Uterus (tissue), 4 donors: ENCODE measurements around the gene HCRTR1. TPM values are rescaled to one million over a fixed set of nuclear protein-coding genes. Genes with fewer than 3 reads are reported as not detected.

Source experiments
- DNase-seq, 2 donors: peaks; one replicate each; pipeline ENCODE4 v3.0.0-alpha.2; 2019 to 2020
- H3K27ac ChIP-seq, 2 donors: fragments of 200-600 bp; sonication (generic); 1 replicate in 1 of 2; 2 replicates in 1 of 2; pipeline ENCODE4 v1.5.1; 2016 to 2018
- H3K27me3 ChIP-seq, 2 donors: fragments of 200-600 bp; sonication (generic); one replicate each; pipeline ENCODE4 v1.5.1; 2018 to 2019; ENCODE audit warnings: control low read depth in 1 of 2
- H3K36me3 ChIP-seq, 2 donors: fragments of 200-600 bp; sonication (generic); one replicate each; pipeline ENCODE4 v1.5.1; 2019; ENCODE audit warnings: control low read depth in 1 of 2
- H3K4me1 ChIP-seq, 2 donors: fragments of 200-600 bp; sonication (generic); one replicate each; pipeline ENCODE4 v1.5.1; 2018 to 2019; ENCODE audit warnings: control low read depth in 1 of 2
- H3K4me3 ChIP-seq, 2 donors: fragments of 200-600 bp; sonication (generic); 1 replicate in 1 of 2; 2 replicates in 1 of 2; pipeline ENCODE4 v1.5.1; 2018 to 2019; ENCODE audit warnings: mild to moderate bottlenecking in 1 of 2
- H3K9me3 ChIP-seq, 2 donors: fragments of 200-600 bp; sonication (generic); one replicate each; pipeline ENCODE4 v1.5.1; 2019; ENCODE audit warnings: control low read depth in 1 of 2
- POLR2A ChIP-seq, 2 donors: fragments of 450-650 bp; IDR thresholded peaks; one replicate each; pipeline ENCODE4 v1.6.1; 2016; ENCODE audit warnings: antibody characterized with exemption in 2 of 2, mild to moderate bottlenecking in 1 of 2, moderate library complexity in 1 of 2
- intact Hi-C: fragments of 100-400 bp; cut with DNase I; formaldehyde crosslinking; loops from one replicate; pipeline ENCODE4 v1.15.1; 2023; ENCODE audit warnings: low total_unique reads
- total RNA-seq, 4 donors: library from RNA; depleted of rRNA in 3 of 4; stranded (reverse); fragments of >200 nt in 3 of 4; gene quantifications; one replicate each; pipeline versions ENCODE4 v1.1.0 to v1.2.4, GENCODE V29; 2014 to 2023
- TF ChIP-seq, protein P1 (sequence below), 4 experiments: fragments of 200-600 bp in 2 of 4; fragments of 450-650 bp in 2 of 4; sonication (generic) in 2 of 4; IDR thresholded peaks; one replicate each; pipeline ENCODE4 v1.5.1; 2016 to 2019; ENCODE audit warnings: antibody characterized with exemption in 4 of 4, mild to moderate bottlenecking in 2 of 4, moderate library complexity in 1 of 4
- donor health status: DM: yes; HTN: yes; CAD: no.

The HCRTR1 gene
- total RNA-seq = not detected

DNA sequence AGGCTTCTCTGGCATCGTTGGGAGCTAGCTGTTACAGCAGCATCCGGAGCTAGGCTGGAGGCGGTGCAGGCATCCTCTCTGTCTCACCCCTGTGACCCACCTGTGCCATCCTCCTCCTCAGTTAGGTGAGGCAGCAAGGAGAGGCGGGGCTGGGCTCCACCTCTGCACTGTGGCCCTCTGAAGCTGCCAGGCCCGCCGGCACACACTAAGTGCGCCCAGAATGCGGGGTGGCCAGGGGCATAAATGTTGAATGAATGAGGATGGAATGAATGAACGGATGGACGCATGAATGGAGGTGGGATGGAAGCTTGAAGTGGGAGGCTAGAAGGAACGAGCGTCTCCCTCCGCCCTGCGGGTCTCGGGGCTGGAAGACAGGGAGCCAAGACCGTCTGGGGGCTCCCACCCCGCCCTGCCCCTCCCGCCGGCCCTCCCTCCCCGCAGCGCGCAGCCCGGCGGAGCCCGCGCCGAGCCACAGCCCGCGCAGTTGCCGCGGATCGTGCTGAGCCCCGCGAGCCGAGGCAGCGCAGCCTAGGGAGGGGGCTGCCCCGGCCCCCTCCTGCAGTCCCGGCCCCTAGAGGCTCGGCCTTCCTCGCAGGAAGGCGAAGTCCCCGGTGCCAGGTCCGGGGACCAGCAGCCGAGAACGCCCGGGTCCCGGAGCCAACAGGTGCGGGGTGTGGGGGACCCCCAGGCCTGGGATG lies at the start of gene HCRTR1:
TSS of gene HCRTR1 (plus strand) at position 472 of the 698 bp plus-strand sequence. CDS start 1,504 bp downstream, outside the sequence.
- DNase-seq = no peak
- no peaks in the 10 kb centered on the region for H3K27me3 ChIP-seq
- no peak within 1 kb of the TSS for H3K27ac ChIP-seq
- intact Hi-C loops = no loop called here
- H3K9me3 ChIP-seq = no peaks in the 10 kb centered on the region
- TF ChIP-seq POLR2A (IDR thresholded peaks at IDR 0.05) = no peak
- TF ChIP-seq, protein P1, sequence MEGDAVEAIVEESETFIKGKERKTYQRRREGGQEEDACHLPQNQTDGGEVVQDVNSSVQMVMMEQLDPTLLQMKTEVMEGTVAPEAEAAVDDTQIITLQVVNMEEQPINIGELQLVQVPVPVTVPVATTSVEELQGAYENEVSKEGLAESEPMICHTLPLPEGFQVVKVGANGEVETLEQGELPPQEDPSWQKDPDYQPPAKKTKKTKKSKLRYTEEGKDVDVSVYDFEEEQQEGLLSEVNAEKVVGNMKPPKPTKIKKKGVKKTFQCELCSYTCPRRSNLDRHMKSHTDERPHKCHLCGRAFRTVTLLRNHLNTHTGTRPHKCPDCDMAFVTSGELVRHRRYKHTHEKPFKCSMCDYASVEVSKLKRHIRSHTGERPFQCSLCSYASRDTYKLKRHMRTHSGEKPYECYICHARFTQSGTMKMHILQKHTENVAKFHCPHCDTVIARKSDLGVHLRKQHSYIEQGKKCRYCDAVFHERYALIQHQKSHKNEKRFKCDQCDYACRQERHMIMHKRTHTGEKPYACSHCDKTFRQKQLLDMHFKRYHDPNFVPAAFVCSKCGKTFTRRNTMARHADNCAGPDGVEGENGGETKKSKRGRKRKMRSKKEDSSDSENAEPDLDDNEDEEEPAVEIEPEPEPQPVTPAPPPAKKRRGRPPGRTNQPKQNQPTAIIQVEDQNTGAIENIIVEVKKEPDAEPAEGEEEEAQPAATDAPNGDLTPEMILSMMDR (IDR thresholded peaks at IDR 0.05) = no peak
- no peaks in the 10 kb centered on the region for H3K4me1 ChIP-seq
- no peaks in the 10 kb centered on the region for H3K36me3 ChIP-seq
- peak within 1 kb of the TSS; percentile 35 to 48 for H3K4me3 ChIP-seq

DNA sequence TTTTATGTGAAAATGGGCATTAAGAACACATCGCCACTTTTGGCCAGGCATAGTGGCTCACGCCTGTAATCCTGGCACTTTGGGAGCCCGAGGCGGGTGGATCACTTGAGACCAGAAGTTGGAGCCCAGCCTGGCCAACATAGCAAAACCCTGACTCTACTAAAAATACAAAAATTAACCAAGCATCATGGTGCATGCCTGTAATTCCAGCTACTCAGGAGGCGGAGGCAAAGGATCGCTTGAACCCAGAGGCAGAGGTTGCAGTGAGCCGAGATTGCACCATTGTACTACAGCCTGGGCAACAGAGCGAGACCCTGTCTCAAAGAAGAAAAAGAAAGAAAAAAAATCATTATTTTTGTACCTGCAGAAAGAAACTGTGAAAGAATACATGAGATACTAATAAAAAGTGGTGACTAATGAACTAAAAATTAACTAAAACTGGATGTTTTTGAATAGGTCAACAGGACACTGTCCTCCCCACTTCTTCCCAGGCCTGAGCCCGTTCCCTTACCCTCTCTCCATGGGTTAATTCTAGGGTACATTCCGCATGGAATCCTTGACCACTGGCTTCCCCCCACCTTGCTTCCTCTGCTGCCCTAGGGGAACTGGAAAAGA lies 49.4 kb upstream of the HCRTR1 start:
- intact Hi-C loops = no loop called here

DNA sequence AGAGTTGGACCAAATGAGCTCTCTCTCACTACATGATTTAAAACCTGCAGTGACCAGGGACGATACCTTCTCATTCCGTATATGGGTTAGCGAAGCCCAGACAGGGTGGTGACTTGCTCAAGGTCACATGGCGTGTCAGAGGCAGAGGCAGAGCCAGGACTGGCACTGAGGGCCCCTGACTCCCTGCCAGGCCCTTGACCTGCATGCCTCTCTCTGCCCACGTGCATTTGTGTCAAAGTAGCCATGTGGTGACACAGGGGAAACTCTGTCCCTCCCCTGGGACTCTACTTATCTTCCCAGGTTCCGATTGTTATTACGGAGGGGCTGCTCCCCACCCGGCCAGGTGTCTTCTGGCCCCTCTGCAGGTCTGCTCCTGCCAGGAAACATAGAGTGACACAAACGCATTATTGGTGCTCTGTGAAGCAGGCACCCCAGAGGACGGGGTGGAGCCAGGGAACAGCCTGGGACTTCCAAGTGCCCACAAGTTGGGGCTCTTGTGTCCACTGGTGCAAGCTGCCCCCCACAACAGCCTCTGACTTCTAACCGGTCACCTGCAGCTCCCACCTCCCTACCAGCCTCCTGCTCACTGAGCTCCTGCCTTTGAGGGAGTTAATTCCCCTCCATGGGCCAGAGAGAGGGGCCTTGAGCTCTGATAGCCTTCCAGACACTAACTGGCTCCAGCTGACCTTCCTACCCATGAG lies 48.4 kb upstream of the HCRTR1 start:
- intact Hi-C loops = no loop called here
- H3K36me3 ChIP-seq = no peaks in the 10 kb centered on the region
- no peak for TF ChIP-seq POLR2A (IDR thresholded peaks at IDR 0.05)
- DNase-seq = no peak
- H3K9me3 ChIP-seq = no peaks in the 10 kb centered on the region
- peaks cover 8 to 20% of the 10 kb centered on the region in 2 donors for H3K4me1 ChIP-seq
- no peak overlapping the region for H3K4me3 ChIP-seq
- no peaks in the 10 kb centered on the region for H3K27me3 ChIP-seq
- H3K27ac ChIP-seq = no peak overlapping the region

More for the DNA sequence above, 49.4 kb upstream of the HCRTR1 start:
- no peak for TF ChIP-seq POLR2A (IDR thresholded peaks at IDR 0.05)
- TF ChIP-seq, protein P1 (IDR thresholded peaks at IDR 0.05) = no peak
- no peaks in the 10 kb centered on the region for H3K36me3 ChIP-seq
- H3K4me1 ChIP-seq = peaks cover 1 to 12% of the 10 kb centered on the region in 2 donors
- H3K9me3 ChIP-seq = no peaks in the 10 kb centered on the region
- H3K4me3 ChIP-seq = no peak overlapping the region
- H3K27ac ChIP-seq = no peak overlapping the region
- no peak for DNase-seq
- no peaks in the 10 kb centered on the region for H3K27me3 ChIP-seq

DNA sequence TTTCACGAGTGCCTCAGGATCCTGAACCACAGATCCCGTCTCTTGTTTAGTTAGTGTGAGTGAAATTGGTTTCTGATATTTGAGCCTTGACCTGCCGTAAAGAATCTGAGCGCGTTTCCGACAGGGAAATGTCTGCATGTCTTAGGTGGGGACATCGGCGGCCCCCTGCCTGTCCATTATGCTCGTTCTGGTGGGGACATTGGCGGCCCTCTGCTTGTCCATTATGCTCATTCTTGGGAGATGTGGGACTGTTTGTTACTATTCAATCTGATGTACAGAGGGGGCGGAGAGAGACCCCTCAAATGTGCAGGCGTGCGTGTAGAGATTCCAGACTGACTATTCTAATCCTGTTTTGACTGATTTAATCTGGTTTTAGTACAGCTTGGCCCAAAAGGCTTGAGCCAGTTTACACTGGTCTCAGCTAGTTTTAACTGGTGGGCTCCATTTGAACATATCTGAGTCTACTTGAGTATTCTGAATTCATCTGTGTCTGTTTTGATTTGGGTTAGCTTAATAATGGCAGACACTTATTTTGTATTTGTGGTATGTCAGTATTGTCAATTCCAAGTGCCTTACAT lies 47.8 kb upstream of the HCRTR1 start:
- TF ChIP-seq POLR2A (IDR thresholded peaks at IDR 0.05) = no peak
- TF ChIP-seq, protein P1 (IDR thresholded peaks at IDR 0.05) = no peak
- peaks cover 8 to 16% of the 10 kb centered on the region in 2 donors for H3K4me1 ChIP-seq
- no peak for DNase-seq
- no peak overlapping the region for H3K27ac ChIP-seq
- H3K27me3 ChIP-seq = no peaks in the 10 kb centered on the region
- H3K9me3 ChIP-seq = no peaks in the 10 kb centered on the region
- intact Hi-C loops = no loop called here
- H3K36me3 ChIP-seq = no peaks in the 10 kb centered on the region
- H3K4me3 ChIP-seq = no peak overlapping the region

DNA sequence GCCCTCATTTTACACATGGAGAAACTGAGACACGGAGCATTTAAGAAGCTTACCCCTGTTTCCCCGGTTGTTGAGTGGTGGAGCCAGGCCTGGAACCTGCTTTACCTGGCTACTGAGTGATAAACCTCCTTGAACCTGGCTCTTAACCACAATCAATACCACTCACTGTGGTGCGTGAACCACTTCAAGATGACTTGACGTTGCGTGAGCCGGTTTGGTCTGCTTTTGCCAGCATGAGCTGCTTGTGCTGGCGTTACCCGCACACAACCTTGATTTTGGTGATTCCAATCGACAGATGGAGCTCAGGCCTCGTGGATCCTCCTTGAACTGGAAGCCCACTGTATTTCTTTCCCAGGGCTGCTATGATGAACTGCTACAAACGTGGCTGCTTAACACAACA lies 47.3 kb upstream of the HCRTR1 start:
- DNase-seq = no peak
- no peak for TF ChIP-seq POLR2A (IDR thresholded peaks at IDR 0.05)
- TF ChIP-seq, protein P1 (IDR thresholded peaks at IDR 0.05) = no peak
- Histone ChIP-seq H3K4me3 (no peak overlapping the region), H3K27ac (no peak overlapping the region), H3K4me1 (peaks cover 8 to 15% of the 10 kb centered on the region in 2 donors), H3K36me3 (no peaks in the 10 kb centered on the region), H3K9me3 (no peaks in the 10 kb centered on the region), H3K27me3 (no peaks in the 10 kb centered on the region)
- intact Hi-C loops = no loop called here
